T-helper 2 cell (primary cell): ENCODE data around the gene TPRN.
A peak's percentile ranks its signal among the peaks of the same experiment; 100 is the strongest.

ENCODE experiments used
- DNase-seq, 5 experiments: peaks; one replicate each; pipeline versions ENCODE4 v3.0.0 to v3.0.0-alpha.2; 2012 to 2022

TPRN gene

GRCh38 chr9:137158625-137159024 is 41.9 kb downstream of the TPRN start:
- no peak for DNase-seq

GRCh38 chr9:137157618-137158415 is 42.7 kb downstream of the TPRN start:
- no peak for DNase-seq

GRCh38 chr9:137156567-137157375 is 43.8 kb downstream of the TPRN start:
- DNase-seq, result peak; percentile 34 to 60 (median 43)

- no peak for DNase-seq
These were observed 47.6 kb downstream of the TPRN start for GRCh38 chr9:137152844-137153405.

GRCh38 chr9:137150617-137151457 is 49.7 kb downstream of the TPRN start:
- no peak for DNase-seq

GRCh38 chr9:137149942-137150616 is 50.5 kb downstream of the TPRN start:
- no peak for DNase-seq

GRCh38 chr9:137149363-137149762 is 51.2 kb downstream of the TPRN start:
- DNase-seq, result no peak

- DNase-seq, result no peak
These were observed 51.9 kb downstream of the TPRN start for GRCh38 chr9:137148661-137149060.

GRCh38 chr9:137148242-137148641 is 52.3 kb downstream of the TPRN start:
- no peak for DNase-seq

- DNase-seq, result no peak
These were observed 52.8 kb downstream of the TPRN start for GRCh38 chr9:137147793-137148160.

- no peak for DNase-seq
These were observed 53.3 kb downstream of the TPRN start for GRCh38 chr9:137147091-137147792.

- no peak for DNase-seq
These were observed 54.0 kb downstream of the TPRN start for GRCh38 chr9:137146527-137146918.

- no peak for DNase-seq
These were observed 54.6 kb downstream of the TPRN start for GRCh38 chr9:137145731-137146526.

GRCh38 chr9:137143459-137143858 is 57.1 kb downstream of the TPRN start:
- DNase-seq, result no peak

GRCh38 chr9:137141976-137142936 is 58.3 kb downstream of the TPRN start:
- DNase-seq, result no peak
